ENCODE measurements around the gene TTI1.
"Not testable (repeated sequence)": the region's sequence is repeated elsewhere in the genome, so short reads cannot be mapped to it uniquely, and the experiment has no call there.

Gene TTI1

GRCh38 chr20:37986873-37987601 is 46.2 kb downstream of the TTI1 start:
- DNase-seq = no peak

- no peak for DNase-seq
Observed at GRCh38 chr20:37986044-37986858, 47.0 kb downstream of the TTI1 start.

GRCh38 chr20:37984018-37984785 is 49.1 kb downstream of the TTI1 start:
- DNase-seq = no peak

GRCh38 chr20:37983286-37983685 is 50.0 kb downstream of the TTI1 start:
- no peak for DNase-seq

- no peak for DNase-seq
Observed at GRCh38 chr20:37981568-37981967, 51.7 kb downstream of the TTI1 start.

DNA sequence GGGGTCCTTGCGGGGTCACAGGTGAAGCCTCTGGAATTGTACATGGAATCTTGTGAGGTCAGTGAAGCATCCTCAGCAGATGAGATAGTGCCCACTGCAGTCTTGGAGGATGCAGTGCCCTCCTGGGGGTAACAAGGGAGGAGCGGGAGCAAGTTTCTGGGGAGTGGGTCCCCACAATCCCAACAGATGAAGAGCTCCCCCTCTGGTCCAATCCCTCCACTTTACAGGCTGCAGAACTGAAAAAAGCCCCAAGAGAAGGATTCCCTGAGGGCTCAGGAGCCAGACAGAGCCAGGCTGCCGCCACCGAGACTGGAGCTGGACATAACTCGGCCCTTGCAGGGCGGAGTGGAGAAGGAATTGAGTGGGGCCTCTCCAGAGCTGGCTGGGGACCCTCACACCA is 52.4 kb downstream of the TTI1 start:
- no peak for DNase-seq

DNA sequence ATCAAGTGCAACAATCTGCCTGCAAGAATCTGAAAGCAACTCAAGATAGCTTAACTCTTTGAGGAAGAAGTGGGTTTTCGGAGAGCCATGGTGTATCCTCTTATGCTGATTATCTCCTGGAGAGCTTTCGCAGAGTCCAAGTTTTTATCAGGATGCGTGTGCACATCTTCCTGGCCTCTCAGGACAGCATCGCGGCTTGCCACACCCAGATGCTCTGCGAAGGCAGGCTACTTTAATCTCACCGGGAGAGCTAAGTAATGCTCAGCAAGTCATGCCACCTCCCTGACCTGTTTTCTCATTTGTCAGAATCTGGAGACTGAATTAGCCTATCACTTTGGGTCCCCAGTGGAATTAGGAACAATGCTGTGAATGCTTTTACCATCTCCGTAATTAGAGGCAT is 52.9 kb downstream of the TTI1 start:
- DNase-seq = no peak

DNA sequence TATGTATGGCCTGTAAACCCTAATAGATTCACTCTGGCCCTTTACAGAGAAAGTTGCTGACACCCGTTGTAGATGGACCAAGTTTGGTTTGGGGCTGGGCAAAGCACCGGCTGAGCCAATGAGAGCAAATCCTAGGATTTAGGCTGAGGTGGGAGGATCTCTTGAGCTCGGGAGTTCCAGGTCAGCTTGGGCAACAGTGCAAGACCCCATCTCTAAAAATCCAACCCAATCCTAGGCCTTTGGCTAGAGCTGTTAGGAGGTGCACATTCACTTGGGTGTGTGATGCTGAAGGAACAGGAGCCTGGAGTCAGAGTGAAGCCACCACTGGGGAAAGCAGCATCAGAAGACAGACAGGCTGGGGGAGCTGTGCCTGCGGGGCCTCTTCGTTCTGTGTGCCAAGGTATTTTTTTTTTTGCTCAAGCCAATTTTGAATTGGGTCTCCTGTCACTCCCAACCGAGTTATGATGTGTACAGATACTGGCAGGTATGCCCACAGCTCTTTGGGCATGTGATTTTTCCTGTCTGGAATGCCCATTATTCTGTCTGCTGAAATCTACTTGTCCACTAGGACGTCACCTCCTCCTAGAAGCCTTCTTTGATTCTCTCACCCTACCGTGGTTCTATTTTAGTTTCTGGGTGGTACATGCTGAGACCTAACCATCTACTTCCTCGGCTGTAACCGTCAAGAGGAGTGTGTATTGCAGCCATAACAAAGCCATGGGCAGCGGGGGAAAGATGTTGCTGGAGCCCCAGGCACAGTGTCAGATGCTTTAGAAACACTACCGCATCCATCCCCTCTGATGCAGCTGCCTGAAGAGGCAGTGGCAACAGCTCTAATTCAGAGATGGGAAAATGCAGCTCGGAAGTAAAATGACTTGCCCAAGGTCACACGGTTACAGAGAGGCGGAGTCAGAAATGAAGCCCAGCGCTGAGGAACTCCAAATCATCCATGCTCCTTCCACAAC is 54.0 kb downstream of the TTI1 start:
- no peak for DNase-seq

DNA sequence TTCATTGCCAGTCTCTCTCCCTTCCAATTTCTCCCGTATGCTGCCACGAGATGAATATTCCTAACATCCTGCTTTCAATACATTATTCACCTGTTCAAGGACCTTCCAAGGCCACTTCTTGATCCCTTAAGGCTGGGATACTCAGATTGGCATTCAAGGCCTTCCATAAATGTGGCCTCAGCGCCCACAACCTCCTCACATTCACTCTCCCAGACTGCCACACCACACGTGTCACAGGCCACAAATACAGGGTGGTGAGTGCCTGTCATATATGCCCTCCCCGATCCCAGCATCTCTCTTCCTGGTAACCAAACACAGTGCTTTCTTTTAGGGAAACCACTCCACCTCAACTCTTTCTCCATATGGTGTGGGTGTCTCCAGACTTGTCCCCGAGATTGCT is 55.5 kb downstream of the TTI1 start:
- DNase-seq = no peak

- DNase-seq = no peak
Observed at GRCh38 chr20:37977338-37977737, 55.9 kb downstream of the TTI1 start.

- no peak for DNase-seq
Observed at GRCh38 chr20:37976887-37977286, 56.4 kb downstream of the TTI1 start.

DNA sequence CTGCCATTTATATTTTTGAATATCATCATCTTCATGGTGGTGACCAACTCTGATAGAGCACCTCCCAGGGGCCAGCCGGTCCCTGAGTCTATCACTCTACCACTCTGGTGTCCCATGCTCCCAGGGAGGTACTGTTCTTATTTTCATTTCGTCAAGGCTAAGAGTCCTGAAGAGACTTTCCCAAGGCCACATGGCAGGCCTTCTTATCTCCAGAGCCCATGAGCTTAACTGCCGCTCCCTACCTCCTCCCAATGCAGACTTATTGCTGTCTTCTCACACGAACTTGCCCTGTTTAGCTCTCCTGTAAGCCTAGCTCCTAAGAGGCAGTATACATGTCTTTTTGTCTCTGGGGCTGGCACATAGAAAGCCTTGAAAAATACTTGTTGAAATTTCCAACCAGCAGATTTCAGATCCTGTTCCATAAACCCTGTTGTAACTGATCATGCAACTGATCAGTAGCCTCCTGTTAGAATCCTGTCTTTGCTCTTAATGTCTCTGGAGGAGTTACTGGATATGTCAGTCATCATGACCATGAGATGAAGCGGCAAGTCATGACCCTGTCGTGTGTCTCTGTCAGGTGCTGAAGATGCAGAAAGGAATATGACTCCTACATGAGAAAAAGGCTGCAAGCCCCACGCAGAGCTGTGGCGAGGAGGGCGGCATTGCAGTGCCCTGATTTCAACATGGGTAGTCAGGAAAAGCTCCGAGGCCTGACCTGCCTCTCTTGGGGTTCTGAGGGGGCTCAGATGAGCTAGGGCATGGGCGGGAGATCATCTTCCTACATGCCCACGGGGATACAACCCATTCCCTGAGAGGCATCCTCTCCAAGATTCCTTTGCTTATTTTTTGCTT is 60.0 kb downstream of the TTI1 start:
- DNase-seq = no peak

GRCh38 chr20:37972256-37973058 is 60.8 kb downstream of the TTI1 start:
- no peak for DNase-seq

DNA sequence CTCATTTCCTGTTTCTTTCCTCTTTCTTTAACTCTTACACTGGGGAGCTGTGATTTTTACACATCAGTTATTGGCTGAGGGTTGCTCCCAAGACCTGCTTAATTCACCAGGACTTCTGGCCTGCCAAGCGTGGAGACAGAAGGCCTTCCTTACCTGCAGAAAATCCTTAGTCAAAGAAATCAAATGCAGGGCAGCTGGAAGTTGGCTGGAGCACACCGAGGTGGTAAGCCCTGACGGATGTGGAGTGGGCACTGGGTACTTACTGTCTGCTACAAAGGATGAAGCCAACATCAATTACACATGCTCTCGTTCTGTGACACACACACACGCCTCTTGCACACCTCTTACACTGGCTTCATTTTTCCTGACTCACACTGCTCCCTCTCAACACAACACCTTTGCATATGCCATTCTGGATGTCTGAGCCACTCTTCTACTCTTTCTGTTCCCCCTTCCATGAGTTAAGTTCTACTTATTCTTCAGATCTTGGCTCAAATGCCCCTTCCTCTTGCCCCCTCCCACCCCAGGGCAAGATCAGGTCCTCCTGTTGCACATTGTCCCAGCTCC is 61.6 kb downstream of the TTI1 start:
- DNase-seq = no peak

DNA sequence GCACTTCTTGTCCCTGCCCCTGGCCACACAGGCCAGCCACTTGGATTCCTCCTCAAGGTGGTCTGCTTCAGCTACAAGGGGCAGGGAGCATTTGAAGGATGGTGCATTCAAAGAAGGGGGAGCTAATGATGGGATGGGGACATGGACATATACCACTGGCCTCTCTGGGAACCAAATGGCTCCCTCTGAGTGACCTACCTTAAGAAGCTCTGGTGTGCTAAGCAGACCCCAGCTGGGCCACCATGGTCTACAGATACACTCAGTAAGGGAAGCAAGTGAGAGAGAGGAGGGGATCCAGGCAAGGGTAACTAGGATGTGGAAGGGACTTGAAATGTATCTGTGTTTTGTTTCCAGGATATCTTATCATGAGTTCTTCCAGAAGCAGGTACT is 62.4 kb downstream of the TTI1 start:
- no peak for DNase-seq

DNA sequence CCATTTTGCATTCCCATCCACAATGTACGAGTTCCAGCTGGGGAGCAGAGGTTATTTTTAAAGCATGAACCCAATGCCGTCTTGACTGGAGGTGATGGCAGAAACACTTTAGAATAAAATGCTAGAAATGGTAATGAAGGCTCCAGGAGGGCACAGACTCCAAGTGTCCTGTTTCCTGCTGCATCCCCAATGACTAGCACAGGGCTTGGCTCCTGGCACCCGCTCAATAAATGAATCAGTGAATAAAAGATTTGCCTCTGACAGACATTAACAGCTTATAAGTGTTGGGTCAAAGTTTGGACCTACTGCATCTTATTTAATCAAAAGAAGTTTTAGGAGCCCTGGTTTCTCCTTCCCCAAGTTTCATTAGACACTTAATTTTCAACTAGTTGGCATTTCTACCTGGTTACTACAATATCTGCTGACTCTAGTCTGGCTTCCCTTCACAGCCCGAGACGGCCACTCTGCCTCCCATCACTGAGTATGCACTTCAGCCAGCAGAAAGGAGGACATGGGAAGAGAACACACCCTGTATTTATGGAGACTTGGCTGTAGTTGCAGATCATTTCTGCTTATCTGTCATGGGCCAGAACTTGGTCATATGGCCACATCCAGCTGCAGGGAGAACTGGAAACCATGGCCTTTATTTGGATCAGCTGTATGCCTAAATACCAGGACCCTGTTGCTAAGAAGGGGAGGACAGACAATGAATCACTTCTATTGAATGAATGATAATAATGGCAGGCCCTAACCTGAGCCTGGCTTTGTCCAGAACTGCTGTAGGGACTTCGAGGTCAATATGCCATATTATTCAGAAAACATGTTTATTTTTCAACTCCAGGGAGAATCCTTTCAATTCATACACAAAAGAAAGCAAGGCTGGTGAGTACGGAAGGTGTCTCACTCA is 63.1 kb downstream of the TTI1 start:
- DNase-seq = no peak

DNA sequence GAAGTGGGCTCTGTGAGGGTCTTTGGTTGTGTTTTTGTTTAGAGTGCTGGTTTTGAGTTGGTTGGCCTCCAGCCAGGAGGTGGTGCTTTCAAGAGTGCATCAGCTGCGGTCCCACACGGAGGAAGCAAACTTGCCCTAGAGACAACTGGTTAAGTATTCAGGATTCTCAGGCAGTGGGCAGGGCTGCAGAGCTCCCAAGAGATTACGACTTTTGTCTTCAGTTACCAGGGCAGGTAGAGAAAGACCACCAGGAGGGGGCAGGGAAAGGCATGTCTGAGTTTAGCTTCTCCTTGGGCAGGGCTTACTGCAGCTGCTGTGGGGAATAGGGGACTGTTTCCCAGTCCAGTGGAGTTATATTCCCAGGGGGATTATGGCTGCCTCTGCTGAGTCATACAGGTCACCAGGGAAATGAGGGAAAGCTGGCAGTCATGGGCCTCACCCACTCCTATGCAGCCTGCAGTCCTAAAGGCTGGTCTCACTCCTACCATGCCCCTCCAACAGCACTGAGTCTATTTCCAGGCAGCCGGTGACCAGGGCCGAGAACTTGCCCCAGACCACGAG is 64.3 kb downstream of the TTI1 start:
- no peak for DNase-seq

- not testable (repeated sequence) for DNase-seq
Observed at GRCh38 chr20:37963483-37963882, 69.8 kb downstream of the TTI1 start.

GRCh38 chr20:37961066-37961465 is 72.2 kb downstream of the TTI1 start:
- DNase-seq = no peak

Measured in stimulated activated CD4-positive, alpha-beta T cell treated with anti-CD3 and anti-CD28 coated beads, Interleukin-1b, Interleukin-23, amount 100 ng/mL, for 48 hours (primary cell).